ENCODE data around the gene ZNF217. TPM values are rescaled to one million over a fixed set of nuclear protein-coding genes. Genes with fewer than 3 reads are reported as not detected.
"Not testable (repeated sequence)": the region's sequence is repeated elsewhere in the genome, so short reads cannot be mapped to it uniquely, and the experiment has no call there.

Gene ZNF217
- total and polyA plus RNA-seq, 2 of the 8 experiments (the other 6 are each of a cell fraction or from before 2014, with no cell fraction given) = 15.3 to 87.9 TPM

GRCh38 chr20:53523615-53524014 is 70.0 kb downstream of the ZNF217 start:
- CTCF ChIA-PET (ENCODE audit: partially characterized antibody) = interaction anchor here (1.0 kb wide), 1 partner anchor 24 kb away, joined by 3 read pairs; no protein-coding TSS in a partner anchor
- H3K27me3 ChIP-seq (replicated peaks in 1 of 4; ENCODE audit: control insufficient read depth in 3 of 4, extremely low read depth in 1 of 4, insufficient read depth in 3 of 4, low read length in 3 of 4); H3K4me2 ChIP-seq (ENCODE audit: insufficient read depth in 1 of 2, low read depth in 2 of 2, low read length in 2 of 2); H2AFZ ChIP-seq (ENCODE audit: low read length); H3K9me3 ChIP-seq (ENCODE audit: insufficient read depth in 2 of 2, low read depth in 1 of 2, low read length in 1 of 2); H2BK12ac ChIP-seq (ENCODE audit: low read depth, low read length); H3K4me1 ChIP-seq (replicated peaks in 1 of 4; ENCODE audit: control insufficient read depth in 3 of 4, insufficient read depth in 4 of 4, low read length in 3 of 4); H3K14ac ChIP-seq (ENCODE audit: insufficient read length); H3K79me2 ChIP-seq (ENCODE audit: control insufficient read depth in 1 of 2, insufficient read depth in 2 of 2, low read length in 2 of 2); H4K5ac ChIP-seq (ENCODE audit: insufficient read length, low read depth, low read length); H3K56ac ChIP-seq (replicated peaks; ENCODE audit: insufficient read length, low read depth, low read length); DNase-seq (ENCODE audit: low read depth in 1 of 2, low spot score in 2 of 2); H2BK15ac ChIP-seq (ENCODE audit: low read length); H3K18ac ChIP-seq (ENCODE audit: extremely low read depth, low read length); H2BK5ac ChIP-seq (ENCODE audit: low read depth, low read length); H3K9ac ChIP-seq (replicated peaks in 1 of 4; ENCODE audit: extremely low read depth in 1 of 4, low read depth in 3 of 4, low read length in 3 of 4); H3K23ac ChIP-seq (ENCODE audit: insufficient read length); POLR2A ChIA-PET (ENCODE audit: partially characterized antibody); H2BK20ac ChIP-seq (ENCODE audit: low read length); FAIRE-seq; H4K8ac ChIP-seq (ENCODE audit: extremely low read depth, insufficient read depth, low read length); H3K4ac ChIP-seq (replicated peaks; ENCODE audit: insufficient read length, low read depth, low read length); H3K27ac ChIP-seq (ENCODE audit: low read depth, low read length); H3K23me2 ChIP-seq (ENCODE audit: low read depth, low read length); H2BK120ac ChIP-seq (replicated peaks; ENCODE audit: low read depth, low read length); H3K79me1 ChIP-seq (ENCODE audit: low read depth, low read length); H3K36me3 ChIP-seq (ENCODE audit: control insufficient read depth in 2 of 4, insufficient read depth in 4 of 4, low read length in 3 of 4); H3K4me3 ChIP-seq (ENCODE audit: extremely low read depth in 1 of 4, insufficient read depth in 2 of 4, low read depth in 3 of 4, low read length in 4 of 4); H4K91ac ChIP-seq (replicated peaks; ENCODE audit: insufficient read length, low read length); H2AK5ac ChIP-seq (ENCODE audit: low read depth, low read length); H4K20me1 ChIP-seq (replicated peaks in 1 of 2; ENCODE audit: control insufficient read depth in 1 of 2, insufficient read depth in 2 of 2, low read length in 2 of 2): not testable (repeated sequence)
- 86% methylated on average over 2 of the region's 2 CpGs; no CpG with 5 or more reads in 1 of the 2 experiments for WGBS, 2 experiments (ENCODE audit: extremely low coverage in 1 of 2, insufficient coverage in 1 of 2, insufficient read length in 1 of 2, insufficient replicate concordance in 2 of 2, low coverage in 1 of 2, low lambda C conversion rate in 2 of 2, missing lambda C conversion rate in 1 of 2)

Measured in H1 (cell line).